H1 (cell line): ENCODE data around the gene WDFY4.

Source experiments
- CEBPB ChIP-seq: IDR thresholded peaks from 2 replicates; pipeline ENCODE4 v1.6.1; 2012; ENCODE audit warnings: low read depth, low read length
- KDM1A ChIP-seq: fragments of 200-600, 300-600 bp; sonication (generic); IDR thresholded peaks from 2 replicates; pipeline ENCODE4 v1.7.1; 2016; ENCODE audit warnings: mild to moderate bottlenecking, low read length, borderline replicate concordance
- POLR2A ChIP-seq, 2 experiments: IDR thresholded peaks; 1 replicate in 1 of 2; 2 replicates in 1 of 2; pipeline ENCODE4 v1.6.1; 2011; ENCODE audit warnings: low read depth in 2 of 2, low read length in 2 of 2, mild to moderate bottlenecking in 2 of 2; ENCODE audit errors: control extremely low read depth in 1 of 2
- SIN3A ChIP-seq, 2 experiments: IDR thresholded peaks in 1 of 2; conservative IDR thresholded peaks in 1 of 2; 2 replicates each; pipeline ENCODE4 v1.6.1; 2011 to 2012; ENCODE audit warnings: low read length in 2 of 2, improper control_type of control experiment in 1 of 2, low read depth in 1 of 2, mild to moderate bottlenecking in 1 of 2
- TF ChIP-seq, protein P1 (sequence below): IDR thresholded peaks from 2 replicates; pipeline ENCODE4 v1.6.1; 2012; ENCODE audit warnings: inconsistent platforms
- TF ChIP-seq, protein P2 (sequence below), 3 experiments: IDR thresholded peaks; 1 replicate in 2 of 3; 2 replicates in 1 of 3; pipeline versions ENCODE4 v1.5.1 to v1.6.1; 2011; ENCODE audit warnings: low read length in 3 of 3, mild to moderate bottlenecking in 3 of 3, inconsistent platforms in 2 of 3, low read depth in 1 of 3, moderate library complexity in 1 of 3; ENCODE audit not compliant: insufficient read depth in 1 of 3; ENCODE audit errors: control extremely low read depth in 1 of 3
- TF ChIP-seq, protein P3 (sequence below): IDR thresholded peaks from 2 replicates; pipeline ENCODE4 v1.6.1; 2012; ENCODE audit warnings: inconsistent platforms

DNA sequence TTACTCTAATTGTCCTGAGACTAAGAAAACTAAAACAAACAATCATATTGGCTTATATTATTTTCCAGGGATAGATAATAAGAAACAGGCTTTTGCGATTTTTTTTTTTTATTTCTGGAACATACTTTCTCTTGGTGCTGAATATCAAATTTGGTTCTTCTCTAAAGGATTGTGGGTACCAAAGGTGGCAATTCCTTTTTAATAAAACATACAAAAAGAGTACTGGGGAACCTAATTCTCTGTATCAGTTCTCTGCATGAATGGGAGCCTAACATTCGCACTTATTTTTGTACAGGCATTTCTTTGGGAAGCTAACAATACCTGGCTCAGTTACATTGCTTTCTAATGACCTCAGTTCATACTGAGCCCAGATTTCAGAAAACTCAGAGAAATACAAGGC is 222.2 kb downstream of the WDFY4 start:
- TF ChIP-seq POLR2A (IDR thresholded peaks at IDR 0.05; ENCODE audit: control extremely low read depth in 1 of 2, low read depth in 2 of 2, low read length in 2 of 2) (no peak), SIN3A (conservative IDR thresholded peaks at IDR 0.05 in 1 of 2, IDR thresholded peaks at IDR 0.05 in 1 of 2; ENCODE audit: low read depth in 1 of 2, low read length in 2 of 2) (no peak), KDM1A (no peak), CEBPB (no peak)
- TF ChIP-seq, protein P1, sequence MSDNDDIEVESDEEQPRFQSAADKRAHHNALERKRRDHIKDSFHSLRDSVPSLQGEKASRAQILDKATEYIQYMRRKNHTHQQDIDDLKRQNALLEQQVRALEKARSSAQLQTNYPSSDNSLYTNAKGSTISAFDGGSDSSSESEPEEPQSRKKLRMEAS, result no peak
- TF ChIP-seq, protein P2, sequence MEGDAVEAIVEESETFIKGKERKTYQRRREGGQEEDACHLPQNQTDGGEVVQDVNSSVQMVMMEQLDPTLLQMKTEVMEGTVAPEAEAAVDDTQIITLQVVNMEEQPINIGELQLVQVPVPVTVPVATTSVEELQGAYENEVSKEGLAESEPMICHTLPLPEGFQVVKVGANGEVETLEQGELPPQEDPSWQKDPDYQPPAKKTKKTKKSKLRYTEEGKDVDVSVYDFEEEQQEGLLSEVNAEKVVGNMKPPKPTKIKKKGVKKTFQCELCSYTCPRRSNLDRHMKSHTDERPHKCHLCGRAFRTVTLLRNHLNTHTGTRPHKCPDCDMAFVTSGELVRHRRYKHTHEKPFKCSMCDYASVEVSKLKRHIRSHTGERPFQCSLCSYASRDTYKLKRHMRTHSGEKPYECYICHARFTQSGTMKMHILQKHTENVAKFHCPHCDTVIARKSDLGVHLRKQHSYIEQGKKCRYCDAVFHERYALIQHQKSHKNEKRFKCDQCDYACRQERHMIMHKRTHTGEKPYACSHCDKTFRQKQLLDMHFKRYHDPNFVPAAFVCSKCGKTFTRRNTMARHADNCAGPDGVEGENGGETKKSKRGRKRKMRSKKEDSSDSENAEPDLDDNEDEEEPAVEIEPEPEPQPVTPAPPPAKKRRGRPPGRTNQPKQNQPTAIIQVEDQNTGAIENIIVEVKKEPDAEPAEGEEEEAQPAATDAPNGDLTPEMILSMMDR (IDR thresholded peaks at IDR 0.05; ENCODE audit: control extremely low read depth in 1 of 3, insufficient read depth in 1 of 3, low read depth in 1 of 3, low read length in 3 of 3), result no peak
- TF ChIP-seq, protein P3, sequence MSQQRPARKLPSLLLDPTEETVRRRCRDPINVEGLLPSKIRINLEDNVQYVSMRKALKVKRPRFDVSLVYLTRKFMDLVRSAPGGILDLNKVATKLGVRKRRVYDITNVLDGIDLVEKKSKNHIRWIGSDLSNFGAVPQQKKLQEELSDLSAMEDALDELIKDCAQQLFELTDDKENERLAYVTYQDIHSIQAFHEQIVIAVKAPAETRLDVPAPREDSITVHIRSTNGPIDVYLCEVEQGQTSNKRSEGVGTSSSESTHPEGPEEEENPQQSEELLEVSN, result no peak
